HEK293T (cell line): ENCODE results near the gene USPL1.

Source experiments
- CTCF ChIA-PET: fragments of 350-600 bp; formaldehyde crosslinking; extraction: SDS; loops from one replicate; lab custom pipeline; 2021; ENCODE audit warnings: antibody characterized with exemption, inconsistent platforms; lab: Yijun Ruan, JAX
- POLR2A ChIA-PET: fragments of 350-600 bp; formaldehyde crosslinking; extraction: SDS; loops from one replicate; lab custom pipeline; 2020; ENCODE audit warnings: antibody characterized with exemption, inconsistent platforms; lab: Yijun Ruan, JAX
- DNase-seq: peaks from one replicate; pipeline ENCODE4 v3.0.0; 2012; ENCODE audit warnings: mixed read lengths; ENCODE audit errors: extremely low spot score
- ARNT ChIP-seq: fragments of 450-650 bp; IDR thresholded peaks from 2 replicates; pipeline ENCODE4 v1.6.1; 2017; ENCODE audit warnings: mild to moderate bottlenecking
- BHLHE40 ChIP-seq: fragments of 450-650 bp; IDR thresholded peaks from 2 replicates; pipeline ENCODE4 v1.6.1; 2016; ENCODE audit warnings: mild to moderate bottlenecking, moderate library complexity, borderline replicate concordance
- CTBP1 ChIP-seq: fragments of 450-650 bp; IDR thresholded peaks from 2 replicates; pipeline ENCODE4 v1.6.1; 2016; ENCODE audit warnings: borderline replicate concordance
- ELF4 ChIP-seq: fragments of 450-650 bp; IDR thresholded peaks from 2 replicates; pipeline ENCODE4 v1.6.1; 2017; ENCODE audit warnings: antibody characterized with exemption
- FOXA1 ChIP-seq: fragments of 450-650 bp; IDR thresholded peaks from 2 replicates; pipeline ENCODE4 v1.6.1; 2016; ENCODE audit warnings: mild to moderate bottlenecking
- FOXK2 ChIP-seq: fragments of 450-650 bp; IDR thresholded peaks from 2 replicates; pipeline ENCODE4 v1.6.1; 2016; ENCODE audit warnings: mild to moderate bottlenecking
- FOXM1 ChIP-seq: fragments of 450-650 bp; IDR thresholded peaks from 2 replicates; pipeline ENCODE4 v1.6.1; 2017; ENCODE audit warnings: mild to moderate bottlenecking, borderline replicate concordance
- HDGF ChIP-seq: fragments of 450-650 bp; IDR thresholded peaks from 2 replicates; pipeline ENCODE4 v1.6.1; 2017; ENCODE audit warnings: antibody characterized with exemption, borderline replicate concordance
- L3MBTL2 ChIP-seq: fragments of 450-650 bp; conservative IDR thresholded peaks from 2 replicates; pipeline ENCODE4 v1.6.1; 2016; ENCODE audit warnings: mild to moderate bottlenecking
- LEF1 ChIP-seq: fragments of 450-650 bp; IDR thresholded peaks from 2 replicates; pipeline ENCODE4 v1.6.1; 2017; ENCODE audit warnings: mild to moderate bottlenecking, borderline replicate concordance
- NFRKB ChIP-seq: fragments of 450-650 bp; IDR thresholded peaks from 2 replicates; pipeline ENCODE4 v1.6.1; 2016; ENCODE audit warnings: mild to moderate bottlenecking, moderate library complexity
- PKNOX1 ChIP-seq: fragments of 450-650 bp; IDR thresholded peaks from 2 replicates; pipeline ENCODE4 v1.6.1; 2016
- SP1 ChIP-seq: fragments of 450-650 bp; IDR thresholded peaks from 2 replicates; pipeline ENCODE4 v1.6.1; 2017
- SUZ12 ChIP-seq: fragments of 450-650 bp; IDR thresholded peaks from 2 replicates; pipeline ENCODE4 v1.6.1; 2016; ENCODE audit warnings: mild to moderate bottlenecking
- TARDBP ChIP-seq: fragments of 450-650 bp; IDR thresholded peaks from 2 replicates; pipeline ENCODE4 v1.6.1; 2016
- ZNF384 ChIP-seq: fragments of 450-650 bp; IDR thresholded peaks from 2 replicates; pipeline ENCODE4 v1.6.1; 2016

USPL1 gene

GRCh38 chr13:30679483-30680330, 62.0 kb downstream of the USPL1 start:
- POLR2A ChIA-PET: no interaction called here
- TF ChIP-seq SUZ12 (no peak), L3MBTL2 (no peak), ZNF384 (no peak), PKNOX1 (no peak), ARNT (no peak), FOXA1 (no peak)
- CTCF ChIA-PET: interaction anchor here (0.7 kb wide), 1 partner anchor 290 kb away, joined by 5 read pairs; no protein-coding TSS in a partner anchor
- DNase-seq: peak; percentile 49

- ChIA-PET POLR2A (no interaction called here), CTCF (interaction anchor here (0.5 to 1.4 kb wide), 2 partner anchors 24 to 363 kb away, joined by 3 read pairs; no protein-coding TSS in a partner anchor)
- no peak for DNase-seq
- no peak for TF ChIP-seq ELF4
- TF ChIP-seq ZNF384: no peak
- no peak for TF ChIP-seq FOXM1
- TF ChIP-seq CTBP1: no peak
- TF ChIP-seq SP1: no peak
- no peak for TF ChIP-seq SUZ12
- no peak for TF ChIP-seq L3MBTL2
- no peak for TF ChIP-seq NFRKB
- no peak for TF ChIP-seq TARDBP
- TF ChIP-seq ARNT: no peak
- no peak for TF ChIP-seq HDGF
- TF ChIP-seq PKNOX1: no peak
- TF ChIP-seq BHLHE40: no peak
- no peak for TF ChIP-seq FOXK2
Observed at GRCh38 chr13:30681843-30682242, 64.1 kb downstream of the USPL1 start.

- POLR2A ChIA-PET: no interaction called here
- TF ChIP-seq ARNT: no peak
- DNase-seq: no peak
- CTCF ChIA-PET: interaction anchor here (0.7 kb wide), 1 partner anchor 294 kb away, joined by 3 read pairs; no protein-coding TSS in a partner anchor
Observed at GRCh38 chr13:30685320-30685859, 67.7 kb downstream of the USPL1 start.

- no peak for DNase-seq
- CTCF ChIA-PET: interaction anchor here (0.7 to 1.3 kb wide), 2 partner anchors 113 to 363 kb away, joined by 3 to 4 read pairs; no protein-coding TSS in a partner anchor
- POLR2A ChIA-PET: no interaction called here
- no peak for TF ChIP-seq BHLHE40
- no peak for TF ChIP-seq FOXM1
- TF ChIP-seq HDGF: no peak
- no peak for TF ChIP-seq SUZ12
- TF ChIP-seq TARDBP: no peak
- no peak for TF ChIP-seq PKNOX1
- TF ChIP-seq SP1: no peak
Observed at GRCh38 chr13:30685987-30686386, 68.3 kb downstream of the USPL1 start.

GRCh38 chr13:30687601-30688000, 69.9 kb downstream of the USPL1 start:
- POLR2A ChIA-PET: no interaction called here
- no peak for DNase-seq
- no peak for TF ChIP-seq HDGF
- no peak for TF ChIP-seq TARDBP
- TF ChIP-seq NFRKB: no peak
- no peak for TF ChIP-seq ARNT
- TF ChIP-seq SUZ12: no peak
- no peak for TF ChIP-seq ELF4
- TF ChIP-seq SP1: no peak
- TF ChIP-seq LEF1: no peak
- no peak for TF ChIP-seq FOXA1
- TF ChIP-seq L3MBTL2: no peak
- TF ChIP-seq PKNOX1: no peak
- TF ChIP-seq FOXK2: no peak
- no peak for TF ChIP-seq BHLHE40
- no peak for TF ChIP-seq FOXM1
- no peak for TF ChIP-seq CTBP1
- TF ChIP-seq ZNF384: no peak
- CTCF ChIA-PET: no interaction called here

- TF ChIP-seq FOXA1 (no peak), HDGF (no peak), TARDBP (no peak), ARNT (no peak), SUZ12 (no peak), ELF4 (no peak), PKNOX1 (no peak)
- ChIA-PET CTCF (no interaction called here), POLR2A (no interaction called here)
- no peak for DNase-seq
Observed at GRCh38 chr13:30689752-30690151, 72.0 kb downstream of the USPL1 start.
